Hematopoietic multipotent progenitor cell treated with erythropoietin and hydrocortisone succinate and interleukin-3 and kit ligand, for 15 days (in vitro differentiated cells): ENCODE results near the gene PDE6A.
A peak's percentile ranks its signal among the peaks of the same experiment; 100 is the strongest.

Experiments used
- DNase-seq: peaks from one replicate; pipeline ENCODE4 v3.0.0-alpha.2; 2015; ENCODE audit warnings: low spot score

PDE6A gene

GRCh38 chr5:149944666-149945065, at the start of gene PDE6A:
PDE6A (minus strand) TSS chr5:149944793; CDS start chr5:149944673, 120 bp downstream.
- no peak for DNase-seq

GRCh38 chr5:149993471-149993870, 48.9 kb upstream of the PDE6A start:
- no peak for DNase-seq

- peak; percentile 88 for DNase-seq
Measured at GRCh38 chr5:149990518-149991376, 46.2 kb upstream of the PDE6A start.

DNA sequence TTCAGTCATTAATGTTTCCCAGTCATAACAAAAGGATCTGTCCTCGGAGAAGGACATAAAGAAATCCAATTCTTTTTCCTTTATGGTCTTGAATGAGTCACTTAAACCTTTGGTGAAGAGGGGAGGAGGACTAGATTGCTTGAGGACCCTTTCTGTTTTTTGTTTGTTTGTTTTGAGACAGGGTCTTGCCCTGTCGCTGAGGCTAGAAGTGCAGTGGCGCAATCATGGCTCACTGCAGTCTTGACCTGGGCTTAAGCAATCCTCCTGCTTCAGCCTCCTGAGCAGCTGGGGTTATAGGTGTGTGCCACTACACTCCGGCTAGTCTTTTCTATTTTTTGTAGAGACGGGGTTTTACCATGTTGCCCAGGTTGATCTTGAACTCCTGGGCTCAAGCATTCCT, 43.5 kb upstream of the PDE6A start:
- no peak for DNase-seq

DNA sequence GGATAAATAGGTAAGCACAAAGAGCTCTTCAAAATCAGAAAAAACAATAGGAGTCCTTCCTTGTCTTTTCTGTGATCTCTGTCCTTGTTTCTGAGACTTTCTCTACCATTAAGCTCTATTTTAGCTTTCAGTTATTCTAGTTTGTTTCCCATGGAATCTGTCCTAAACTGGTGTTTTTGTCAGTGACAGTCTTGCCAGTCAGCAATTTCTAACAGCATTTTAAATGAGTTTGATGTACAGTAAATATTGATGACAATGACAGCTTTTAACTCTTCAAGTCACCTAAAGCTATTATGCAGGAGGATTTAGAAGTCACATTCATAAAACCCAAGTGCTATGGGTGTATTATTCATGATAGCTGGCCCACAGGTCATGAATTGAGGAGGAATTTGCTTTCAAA, 37.9 kb upstream of the PDE6A start:
- no peak for DNase-seq

GRCh38 chr5:149981206-149981605, 36.6 kb upstream of the PDE6A start:
- DNase-seq = no peak

DNA sequence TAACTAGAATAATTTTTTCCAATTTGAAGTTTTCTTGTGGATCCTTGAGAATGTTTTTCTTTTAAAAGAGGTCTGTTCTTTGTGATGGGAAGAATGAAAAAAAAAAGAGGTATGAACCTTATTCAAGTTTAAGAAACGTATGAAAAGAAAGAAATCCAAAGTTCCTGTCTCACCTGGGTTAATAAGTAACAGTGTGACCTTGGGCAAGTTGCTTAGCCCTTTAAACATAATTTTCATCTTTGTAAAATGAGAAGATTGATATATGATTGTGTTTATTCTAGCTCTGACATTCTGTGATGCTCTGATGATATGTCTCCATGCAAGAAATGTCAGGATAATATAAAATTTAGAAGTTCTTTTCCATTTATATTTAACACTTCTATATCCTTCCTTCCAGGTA, 35.3 kb upstream of the PDE6A start:
- DNase-seq = no peak

- no peak for DNase-seq
Measured at GRCh38 chr5:149975409-149975808, 30.8 kb upstream of the PDE6A start.

DNA sequence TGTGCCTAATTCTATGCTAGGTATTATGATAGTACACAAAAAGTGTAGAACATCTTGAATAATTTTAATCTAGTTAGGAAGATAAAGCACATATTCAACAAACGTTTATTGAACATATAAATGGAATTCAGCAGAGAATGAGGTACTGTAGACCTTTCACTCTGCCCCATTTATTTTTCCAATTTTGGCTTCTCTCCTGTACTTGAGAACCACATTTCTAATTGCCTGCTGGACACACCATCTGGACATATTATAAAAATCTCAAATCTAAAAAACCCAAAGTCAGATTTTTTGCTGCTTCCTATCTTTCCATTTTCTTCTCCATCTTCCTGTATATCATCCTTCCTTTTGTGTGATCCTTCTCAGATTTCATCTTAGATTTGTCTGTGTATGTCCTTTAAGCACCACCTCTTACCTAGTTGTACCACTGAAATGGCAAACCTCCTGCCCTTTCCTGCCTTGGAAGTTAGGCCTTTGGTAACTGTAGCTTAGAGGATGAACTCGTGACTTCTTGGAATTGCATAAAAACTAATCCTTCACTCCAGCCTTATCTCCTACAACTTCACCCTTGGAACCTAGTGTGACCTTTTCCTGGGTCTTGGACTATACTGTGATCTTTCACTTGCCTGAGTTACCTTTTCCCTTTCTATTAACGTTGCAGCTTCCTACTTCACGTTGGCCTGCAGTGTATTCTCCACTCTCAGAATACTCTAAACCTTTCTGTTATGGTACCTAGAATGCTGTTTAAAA, 24.8 kb upstream of the PDE6A start:
- no peak for DNase-seq

DNA sequence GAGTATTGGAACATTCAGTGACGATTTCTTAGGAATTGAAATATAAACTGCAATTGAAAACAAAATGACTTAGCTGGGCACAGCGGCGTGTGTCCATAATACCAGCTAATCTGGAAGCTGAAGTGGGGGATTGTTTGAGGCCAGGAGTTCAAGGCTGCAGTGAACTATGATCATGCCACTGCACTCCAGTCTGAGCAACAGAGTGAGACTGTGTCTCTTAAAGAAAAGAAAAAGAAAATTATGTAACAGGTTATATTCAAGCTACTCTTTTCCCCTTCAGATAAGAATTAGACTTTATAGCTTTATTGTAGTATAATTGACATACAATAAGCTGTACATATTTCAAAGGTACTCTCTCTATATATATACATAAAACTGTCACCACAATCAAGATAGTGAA, 22.4 kb upstream of the PDE6A start:
- DNase-seq = no peak

DNA sequence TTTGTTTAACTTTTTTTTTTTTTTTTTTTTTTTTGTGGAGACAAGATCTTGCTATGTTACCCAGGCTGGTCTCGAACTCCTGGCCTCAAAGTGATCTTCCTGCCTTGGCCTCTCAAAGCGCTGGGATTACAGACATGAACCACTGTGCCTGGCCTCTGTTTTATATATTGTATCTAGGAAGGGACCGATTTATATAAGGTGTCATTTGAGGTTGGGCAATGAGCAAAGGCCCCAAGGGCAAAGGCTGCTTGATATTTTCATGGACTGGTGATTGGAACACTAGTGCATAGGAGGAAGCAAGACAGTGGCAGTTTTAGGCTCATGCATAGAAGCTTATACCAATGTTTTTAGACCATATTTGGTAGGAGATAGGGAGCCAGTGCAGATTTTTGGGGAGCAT, 19.1 kb upstream of the PDE6A start:
- DNase-seq = no peak

DNA sequence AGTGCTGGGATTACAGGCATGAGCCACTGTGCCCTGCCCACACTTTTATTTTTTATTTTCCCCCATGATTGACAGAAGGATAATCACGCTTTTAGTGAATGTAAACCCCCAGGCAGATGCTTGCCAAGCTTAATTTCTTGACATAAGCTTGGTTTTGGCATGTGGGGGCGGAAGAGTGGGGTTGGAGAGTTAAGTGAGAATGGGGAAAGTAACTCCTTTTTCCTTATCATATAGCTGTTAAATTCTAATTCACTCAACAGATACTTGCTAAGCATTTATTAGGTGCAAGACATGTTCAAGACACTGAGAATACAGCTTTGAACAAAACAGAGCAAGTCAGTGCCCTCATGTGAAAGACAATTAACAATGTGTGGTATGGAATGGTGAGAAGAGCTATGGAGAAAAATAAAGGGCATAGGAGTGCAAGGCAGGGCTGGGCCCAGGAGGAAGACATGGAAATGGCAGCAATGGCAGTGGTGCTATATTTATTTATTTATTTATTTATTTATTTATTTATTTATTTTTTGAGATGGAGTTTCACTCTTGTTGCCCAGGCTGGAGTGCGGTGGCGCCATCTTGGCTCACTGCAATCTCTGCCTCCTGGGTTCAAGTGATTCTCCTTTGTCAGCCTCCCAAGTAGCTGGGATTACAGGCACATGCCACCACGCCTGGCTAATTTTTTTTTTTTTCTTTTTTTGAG, 18.2 kb upstream of the PDE6A start:
- no peak for DNase-seq

GRCh38 chr5:149961957-149962409, 17.4 kb upstream of the PDE6A start:
- peak; percentile 56 for DNase-seq

- no peak for DNase-seq
Measured at GRCh38 chr5:149961186-149961685, 16.6 kb upstream of the PDE6A start.

- DNase-seq = peak; percentile 97
Measured at GRCh38 chr5:149960272-149961185, 15.9 kb upstream of the PDE6A start, which contains the start of gene SLC26A2. SLC26A2 (plus strand) TSS chr5:149960758; CDS start chr5:149977653, 16,895 bp downstream.

DNA sequence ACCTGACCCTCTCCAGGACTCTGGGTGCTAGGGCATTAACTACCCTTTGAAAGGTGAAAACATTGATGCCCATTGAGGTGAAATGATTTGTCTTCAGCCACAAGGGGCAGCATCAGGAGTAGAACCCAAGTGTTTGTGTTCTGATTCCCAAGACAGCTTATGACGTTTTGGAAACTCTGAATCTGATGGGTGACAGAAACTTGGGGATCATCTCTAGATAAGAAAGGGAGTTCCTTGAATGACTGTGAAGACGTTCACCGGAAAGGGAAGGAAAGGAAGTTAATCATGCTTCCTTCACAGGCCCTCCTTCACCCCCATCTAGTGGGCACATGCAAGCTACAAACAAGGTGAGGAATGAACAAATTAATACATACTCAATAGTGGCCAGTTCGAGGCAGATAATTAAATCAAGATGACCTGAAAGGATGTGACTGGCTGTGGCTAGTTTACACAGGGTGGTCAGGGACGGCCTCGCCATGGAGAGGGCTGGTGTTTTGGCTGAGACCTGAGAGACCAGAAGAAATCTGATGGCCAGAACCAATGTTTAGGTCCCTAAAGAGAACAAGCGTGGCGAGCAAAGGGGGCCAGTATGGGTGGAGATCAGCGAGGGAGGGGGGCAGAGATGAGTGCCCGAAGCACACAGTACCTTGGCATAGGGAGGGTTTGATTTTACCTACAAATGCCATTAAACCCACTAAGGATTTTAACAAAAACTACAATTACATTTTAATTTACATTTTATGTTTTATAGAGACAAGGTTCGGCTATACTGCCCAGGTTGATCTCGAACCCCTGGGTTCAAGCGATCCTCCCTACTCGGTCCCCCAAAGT, 15.0 kb upstream of the PDE6A start:
- peak; percentile 79 for DNase-seq

GRCh38 chr5:149957855-149958254, 13.3 kb upstream of the PDE6A start:
- no peak for DNase-seq

DNA sequence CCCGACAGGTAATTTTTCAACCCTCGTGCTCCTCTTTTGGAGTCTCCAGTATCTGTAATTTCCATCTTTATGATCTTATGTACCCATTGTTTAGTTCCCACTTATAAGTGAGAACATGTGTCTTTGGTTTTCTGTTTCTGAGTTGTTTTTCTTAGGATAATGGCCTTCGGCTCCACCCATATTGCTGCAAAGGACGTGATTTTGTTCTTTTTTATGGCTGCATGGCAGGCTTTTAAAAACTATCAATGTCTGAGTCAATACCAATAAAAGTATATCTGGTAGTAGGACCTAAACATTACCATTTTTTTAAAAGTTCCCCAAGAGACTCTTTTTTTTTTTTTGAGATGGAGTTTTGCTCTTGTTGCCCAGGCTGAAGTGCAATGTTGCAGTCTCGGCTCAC, 12.1 kb upstream of the PDE6A start:
- DNase-seq = no peak

DNA sequence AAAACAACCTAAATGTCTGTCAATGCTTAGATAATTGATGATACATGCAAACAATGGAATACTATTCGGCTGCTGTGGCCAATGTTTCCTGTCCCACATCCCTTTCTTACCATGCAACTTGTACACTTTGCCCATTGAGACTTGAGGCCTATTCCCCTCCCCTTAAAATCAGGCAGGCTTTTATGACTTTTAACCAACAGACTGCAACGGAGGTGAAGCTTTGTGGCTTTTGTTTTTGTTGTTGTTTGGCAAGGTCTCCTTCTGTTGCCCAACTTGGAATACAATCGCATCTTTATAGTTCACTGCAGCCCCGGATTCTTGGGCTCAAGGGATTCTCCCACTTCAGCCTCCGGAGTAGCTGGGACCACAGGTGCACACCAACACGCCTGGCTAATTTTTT, 10.2 kb upstream of the PDE6A start:
- no peak for DNase-seq

- no peak for DNase-seq
Measured at GRCh38 chr5:149953436-149954121, 9.0 kb upstream of the PDE6A start.
